IPS-NIHi7 (cell line): ENCODE measurements around the gene SCAP.
"Not testable (repeated sequence)": the region's sequence is repeated elsewhere in the genome, so short reads cannot be mapped to it uniquely, and the experiment has no call there.

Experiments used
- DNase-seq: peaks from one replicate; pipeline ENCODE4 v3.0.0; 2012; ENCODE audit warnings: mixed read lengths; ENCODE audit errors: extremely low spot score

Gene SCAP

GRCh38 chr3:47475570-47476329 is at the start of gene SCAP:
TSS of gene SCAP (minus strand) at chr3:47475941. CDS start at chr3:47442993, 32,948 bp downstream.
- DNase-seq, result peak; percentile 95

- DNase-seq, result no peak
Observed at GRCh38 chr3:47523310-47524073, 47.8 kb upstream of the SCAP start.

GRCh38 chr3:47522082-47522987 is 46.6 kb upstream of the SCAP start:
- peak; percentile 87 for DNase-seq

- no peak for DNase-seq
Observed at GRCh38 chr3:47520756-47521155, 45.0 kb upstream of the SCAP start.

- no peak for DNase-seq
Observed at GRCh38 chr3:47517937-47518336, 42.2 kb upstream of the SCAP start.

GRCh38 chr3:47515864-47516319 is 40.2 kb upstream of the SCAP start:
- DNase-seq, result no peak

- DNase-seq, result no peak
Observed at GRCh38 chr3:47515100-47515499, 39.4 kb upstream of the SCAP start.

- peak; percentile 98 for DNase-seq
Observed at GRCh38 chr3:47513125-47513929, 37.6 kb upstream of the SCAP start, which contains the start of gene ELP6. TSS of gene ELP6 (minus strand) at chr3:47513712. CDS start at chr3:47513590, 122 bp downstream.

- no peak for DNase-seq
Observed at GRCh38 chr3:47512416-47513124, 36.8 kb upstream of the SCAP start.

- DNase-seq, result not testable (repeated sequence)
Observed at GRCh38 chr3:47505267-47505666, 29.5 kb upstream of the SCAP start.

- no peak for DNase-seq
Observed at GRCh38 chr3:47504113-47504512, 28.4 kb upstream of the SCAP start.

GRCh38 chr3:47503033-47503432 is 27.3 kb upstream of the SCAP start:
- DNase-seq, result no peak

GRCh38 chr3:47496892-47497291 is 21.2 kb upstream of the SCAP start:
- no peak for DNase-seq

GRCh38 chr3:47495886-47496285 is 20.1 kb upstream of the SCAP start:
- no peak for DNase-seq

GRCh38 chr3:47495111-47495510 is 19.4 kb upstream of the SCAP start:
- DNase-seq, result no peak

- no peak for DNase-seq
Observed at GRCh38 chr3:47491777-47492176, 16.0 kb upstream of the SCAP start.

GRCh38 chr3:47491186-47491585 is 15.4 kb upstream of the SCAP start:
- no peak for DNase-seq

- DNase-seq, result no peak
Observed at GRCh38 chr3:47487265-47487664, 11.5 kb upstream of the SCAP start.

GRCh38 chr3:47485812-47486211 is 10.1 kb upstream of the SCAP start:
- DNase-seq, result no peak

GRCh38 chr3:47482366-47482765 is 6.6 kb upstream of the SCAP start:
- no peak for DNase-seq
